Astrocyte of the spinal cord (primary cell): Measurements from ENCODE around the gene VPS8.
"Not testable (repeated sequence)": the region's sequence is repeated elsewhere in the genome, so short reads cannot be mapped to it uniquely, and the experiment has no call there.

Source experiments
- DNase-seq: peaks from one replicate; pipeline ENCODE4 v3.0.0; 2011; ENCODE audit warnings: low read depth, low spot score
- H3K4me3 ChIP-seq: 2 replicates; pipeline ENCODE4 v1.5.1; 2011; ENCODE audit warnings: low read depth, mild to moderate bottlenecking, low read length, moderate library complexity
- CTCF ChIP-seq: IDR thresholded peaks from 2 replicates; pipeline ENCODE4 v1.5.1; 2012; ENCODE audit warnings: low read depth, mild to moderate bottlenecking, low read length, inconsistent platforms
- in situ Hi-C: cut with HindIII; loops from 2 replicates; pipeline ENCODE4 v1.10.0; 2017; ENCODE audit warnings: low sequenced_read_pairs

VPS8 gene

DNA sequence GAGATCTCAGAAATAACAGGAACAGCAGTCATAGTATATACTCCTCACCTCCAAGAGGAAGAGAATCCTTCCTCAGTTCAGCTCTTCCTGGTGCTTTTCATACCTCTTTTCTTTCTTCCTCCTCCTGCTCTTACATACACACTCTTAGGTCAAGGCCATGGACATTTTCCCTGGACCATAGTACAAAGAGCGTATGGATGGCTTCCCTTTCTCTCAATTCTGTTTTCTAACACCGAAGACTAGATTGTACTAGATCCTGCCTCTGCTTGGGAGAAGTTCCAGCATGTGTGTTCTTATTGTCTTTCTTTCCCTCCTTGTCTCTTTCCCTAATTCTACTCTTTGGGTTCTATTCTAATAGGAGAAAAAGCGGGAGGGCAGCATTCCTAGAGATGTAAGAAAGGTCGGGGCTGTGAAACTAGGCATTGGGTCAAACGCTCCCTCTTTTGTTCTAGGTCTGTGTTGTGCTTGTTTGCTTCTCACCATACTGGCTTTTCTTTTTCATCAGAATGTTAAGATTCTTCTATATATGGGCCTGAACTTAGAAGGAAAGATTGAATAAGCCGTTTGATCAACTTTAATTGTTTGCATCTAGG lies 77.4 kb downstream of the VPS8 start:
- no peak overlapping the region for H3K4me3 ChIP-seq
- in situ Hi-C loops = no loop called here
- DNase-seq = no peak
- no peak for TF ChIP-seq CTCF

- no peak for TF ChIP-seq CTCF
- no peak for DNase-seq
- in situ Hi-C loops = no loop called here
- H3K4me3 ChIP-seq = no peak overlapping the region
Measured at GRCh38 chr3:184894051-184894450, 82.1 kb downstream of the VPS8 start.

DNA sequence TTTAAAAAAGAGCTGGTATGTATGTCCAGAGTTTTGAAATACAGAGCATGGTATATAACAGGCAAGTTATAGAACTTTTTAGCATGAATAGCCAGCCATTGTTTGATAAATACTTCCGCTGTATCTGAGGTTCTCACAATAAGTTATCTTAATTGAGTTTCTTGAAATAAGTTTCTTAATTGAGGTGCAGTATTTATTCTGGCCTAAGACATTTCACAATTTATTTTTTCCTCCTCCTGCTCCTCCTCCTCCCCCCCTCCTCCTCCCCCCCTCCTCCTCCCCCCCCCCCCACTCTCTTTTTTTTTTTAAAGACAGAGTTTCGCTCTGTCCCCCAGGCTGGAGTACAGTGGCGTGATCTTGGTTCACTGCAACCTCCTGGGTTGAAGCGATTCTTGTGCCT lies 83.4 kb downstream of the VPS8 start:
- in situ Hi-C loops = no loop called here
- TF ChIP-seq CTCF = no peak
- no peak overlapping the region for H3K4me3 ChIP-seq
- no peak for DNase-seq

- TF ChIP-seq CTCF = no peak
Measured at GRCh38 chr3:184896336-184896735, 84.4 kb downstream of the VPS8 start.

DNA sequence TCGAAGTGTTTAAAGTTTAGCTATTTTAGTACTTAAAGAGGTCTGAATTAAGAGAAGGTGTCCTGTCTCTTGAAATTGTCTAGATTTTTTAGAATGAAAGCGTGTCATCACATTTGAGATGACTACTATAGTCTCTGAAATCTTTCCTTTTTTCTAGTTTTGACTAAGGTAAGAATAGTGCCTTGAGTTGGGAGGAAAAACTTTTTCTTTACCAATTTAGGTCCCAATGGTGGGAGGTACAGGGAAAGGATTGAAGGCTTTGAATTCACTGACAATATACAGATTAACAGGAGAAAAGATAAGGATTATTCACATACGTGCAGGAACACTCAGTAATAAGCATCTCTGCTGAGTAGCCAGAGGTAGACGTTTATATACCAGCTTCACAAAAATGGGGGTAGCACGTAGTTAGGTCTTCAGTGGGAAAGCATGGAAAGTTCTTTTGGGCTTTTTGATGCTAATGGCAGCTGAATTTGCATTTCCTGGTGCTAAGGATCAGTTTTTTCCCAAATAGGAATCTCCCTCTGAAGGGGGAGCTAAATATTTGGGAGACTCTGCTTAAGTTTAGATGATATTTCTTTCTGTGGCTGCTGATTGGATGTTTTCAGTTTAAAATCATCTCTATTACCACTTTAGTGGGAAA lies 88.1 kb downstream of the VPS8 start:
- DNase-seq = no peak
- no peak overlapping the region for H3K4me3 ChIP-seq
- in situ Hi-C loops = no loop called here
- no peak for TF ChIP-seq CTCF

More at GRCh38 chr3:184896336-184896735, 84.4 kb downstream of the VPS8 start:
- DNase-seq = no peak
- H3K4me3 ChIP-seq = no peak overlapping the region
- in situ Hi-C loops = no loop called here

DNA sequence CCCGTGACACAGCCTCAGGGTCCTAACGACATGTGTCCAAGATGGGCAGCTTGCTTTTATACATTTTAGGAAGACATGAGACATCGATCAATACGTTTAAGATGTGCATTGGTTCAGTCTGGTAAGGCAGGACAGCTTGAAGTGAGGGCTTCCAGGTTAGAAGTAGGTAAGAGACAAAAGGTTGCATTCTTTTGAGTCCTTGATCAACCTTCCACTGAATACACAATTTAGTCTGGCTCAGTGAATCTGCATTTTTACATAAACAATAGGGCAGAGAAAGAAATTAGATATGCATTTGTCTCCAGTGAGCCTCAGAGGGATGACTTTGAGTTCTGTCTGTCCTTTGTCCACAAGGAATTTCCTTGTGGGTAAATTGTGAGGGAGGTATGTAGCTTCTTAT lies 95.1 kb downstream of the VPS8 start:
- in situ Hi-C loops, H3K4me3 ChIP-seq, DNase-seq: not testable (repeated sequence)
